GM18502 (cell line): ENCODE data around the gene SLC39A7.

Experiments
- ATAC-seq: cut with Tn5 transposase; IDR thresholded peaks from one replicate; pipeline ENCODE4 v1.9.1; 2021; ENCODE audit warnings: mild to moderate bottlenecking; ENCODE audit not compliant: unreplicated experiment, poor library complexity

The SLC39A7 gene

GRCh38 chr6:33200219-33201146, at the start of gene SLC39A7, which contains the start of gene RXRB:
SLC39A7 (plus strand) TSS chr6:33200867; CDS start chr6:33201246, 379 bp downstream.
RXRB (minus strand) TSS chr6:33200665; CDS start chr6:33200476, 189 bp downstream.
- ATAC-seq = peak; percentile 54

- ATAC-seq = no peak
Measured at GRCh38 chr6:33151050-33151449, 49.6 kb upstream of the SLC39A7 start.

GRCh38 chr6:33154349-33154748, 46.3 kb upstream of the SLC39A7 start:
- ATAC-seq = no peak

GRCh38 chr6:33156561-33156960, 44.1 kb upstream of the SLC39A7 start:
- ATAC-seq = no peak

- ATAC-seq = no peak
Measured at GRCh38 chr6:33156964-33157363, 43.7 kb upstream of the SLC39A7 start.

- no peak for ATAC-seq
Measured at GRCh38 chr6:33160096-33160495, 40.6 kb upstream of the SLC39A7 start.

GRCh38 chr6:33160728-33161344, 39.8 kb upstream of the SLC39A7 start:
- ATAC-seq = no peak

- no peak for ATAC-seq
Measured at GRCh38 chr6:33161354-33162331, 39.0 kb upstream of the SLC39A7 start.

- ATAC-seq = no peak
Measured at GRCh38 chr6:33163540-33163939, 37.1 kb upstream of the SLC39A7 start.

- no peak for ATAC-seq
Measured at GRCh38 chr6:33164176-33164575, 36.5 kb upstream of the SLC39A7 start.

- ATAC-seq = no peak
Measured at GRCh38 chr6:33164665-33165373, 35.8 kb upstream of the SLC39A7 start.

- ATAC-seq = no peak
Measured at GRCh38 chr6:33165581-33166258, 34.9 kb upstream of the SLC39A7 start.

- ATAC-seq = no peak
Measured at GRCh38 chr6:33166363-33166762, 34.3 kb upstream of the SLC39A7 start.

- no peak for ATAC-seq
Measured at GRCh38 chr6:33166811-33167210, 33.9 kb upstream of the SLC39A7 start.

- no peak for ATAC-seq
Measured at GRCh38 chr6:33167374-33168283, 33.0 kb upstream of the SLC39A7 start.

- no peak for ATAC-seq
Measured at GRCh38 chr6:33168284-33168601, 32.4 kb upstream of the SLC39A7 start.

- no peak for ATAC-seq
Measured at GRCh38 chr6:33168639-33169038, 32.0 kb upstream of the SLC39A7 start.
